DOHH2 (cell line): ENCODE measurements around the gene MAN1C1.

Source experiments
- CTCF ChIP-seq: fragments of 200-600 bp; sonication (generic); IDR thresholded peaks from one replicate; pipeline ENCODE4 v1.5.1; 2014; ENCODE audit warnings: antibody characterized with exemption, mild to moderate bottlenecking, low read depth, low read length; ENCODE audit not compliant: poor library complexity, severe bottlenecking
- EZH2phosphoT487 ChIP-seq: fragments of 200-600 bp; sonication (generic); IDR thresholded peaks from 2 replicates; pipeline ENCODE4 v1.6.1; 2017; ENCODE audit warnings: borderline replicate concordance, mild to moderate bottlenecking, antibody characterized with exemption, low read length, moderate library complexity, mixed read lengths

GRCh38 chr1:25808481-25809244 is 192.1 kb downstream of the MAN1C1 start:
- no peak for TF ChIP-seq CTCF
- no peak for TF ChIP-seq EZH2phosphoT487
